NOMO-1 (cell line): ENCODE measurements around the gene PTPRT.

Experiments
- DNase-seq, 2 experiments: peaks; one replicate each; lab custom pipeline; 2025; ENCODE audit not compliant: unreplicated experiment in 2 of 2; lab: John Stamatoyannopoulos, UW

PTPRT gene

GRCh38 chr20:43189554-43190331, at the start of gene PTPRT:
PTPRT (minus strand) TSS chr20:43189906; CDS start chr20:43189733, 173 bp downstream.
- no peak for DNase-seq

GRCh38 chr20:43238833-43239232, 49.1 kb upstream of the PTPRT start:
- DNase-seq: no peak

GRCh38 chr20:43238266-43238665, 48.6 kb upstream of the PTPRT start:
- no peak for DNase-seq

DNA sequence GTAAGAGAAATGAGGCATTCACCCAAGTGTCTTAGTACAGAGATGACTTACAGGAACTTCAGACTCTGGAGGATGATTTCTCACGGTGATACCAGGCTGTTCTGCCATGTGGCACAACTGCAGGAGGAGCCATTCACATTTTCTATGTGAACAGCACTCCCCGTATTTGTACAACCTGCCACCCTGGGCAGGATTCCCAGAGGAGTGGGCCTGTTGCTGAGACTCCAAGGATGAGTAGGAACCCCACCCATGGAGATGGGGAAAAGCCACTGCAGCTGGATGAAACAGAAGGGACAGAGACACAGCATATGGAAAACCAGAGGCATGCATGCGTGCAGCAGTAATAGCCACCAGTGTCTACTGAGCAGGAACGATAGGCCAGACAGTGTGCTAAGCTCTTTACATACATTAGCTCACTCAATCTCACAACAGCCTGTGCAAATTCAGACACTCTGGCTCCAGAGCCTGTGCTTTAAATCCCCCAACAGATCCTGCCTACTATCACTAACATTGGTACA, 48.0 kb upstream of the PTPRT start:
- DNase-seq: no peak

GRCh38 chr20:43235998-43236397, 46.3 kb upstream of the PTPRT start:
- DNase-seq: no peak

GRCh38 chr20:43231829-43232228, 42.1 kb upstream of the PTPRT start:
- no peak for DNase-seq

- no peak for DNase-seq
These were observed 40.0 kb upstream of the PTPRT start for GRCh38 chr20:43229696-43230095.

DNA sequence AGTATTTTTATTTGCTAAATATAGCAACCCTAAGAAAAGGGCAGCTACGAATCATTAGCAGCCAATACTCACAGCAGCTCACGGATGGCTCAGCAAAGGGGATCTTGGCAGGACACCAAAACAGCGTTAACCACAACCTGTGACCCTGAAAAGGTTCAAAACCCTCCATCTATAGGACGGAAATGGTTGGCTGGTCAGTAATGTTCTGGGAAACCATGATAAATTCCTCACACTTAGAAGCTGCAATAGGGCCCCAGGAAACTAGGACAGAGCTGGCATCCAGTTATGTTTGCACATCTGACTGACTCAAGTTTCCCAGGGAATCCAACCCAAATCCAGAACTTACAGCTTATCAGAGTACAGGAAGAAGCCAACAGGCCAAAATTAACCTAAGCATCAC, 30.9 kb upstream of the PTPRT start:
- no peak for DNase-seq

DNA sequence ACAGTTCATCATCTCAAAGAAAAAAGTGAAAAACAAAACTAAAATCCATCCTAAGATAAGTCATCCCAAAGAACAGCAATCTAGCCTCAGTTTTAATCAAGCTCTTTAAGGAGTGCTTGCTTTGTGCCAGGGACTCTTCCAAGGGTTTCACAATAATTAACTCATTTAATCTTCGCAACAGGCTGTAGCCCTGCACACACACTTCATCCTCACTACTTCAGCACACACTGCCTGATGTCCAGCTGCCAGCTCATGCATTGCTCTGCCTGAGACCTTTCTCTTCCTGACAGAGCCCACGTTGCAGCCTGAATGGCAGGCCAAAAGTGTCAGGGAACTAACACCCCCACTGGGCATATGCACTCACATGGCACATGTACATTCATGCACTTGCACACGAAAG, 21.2 kb upstream of the PTPRT start:
- DNase-seq: no peak

DNA sequence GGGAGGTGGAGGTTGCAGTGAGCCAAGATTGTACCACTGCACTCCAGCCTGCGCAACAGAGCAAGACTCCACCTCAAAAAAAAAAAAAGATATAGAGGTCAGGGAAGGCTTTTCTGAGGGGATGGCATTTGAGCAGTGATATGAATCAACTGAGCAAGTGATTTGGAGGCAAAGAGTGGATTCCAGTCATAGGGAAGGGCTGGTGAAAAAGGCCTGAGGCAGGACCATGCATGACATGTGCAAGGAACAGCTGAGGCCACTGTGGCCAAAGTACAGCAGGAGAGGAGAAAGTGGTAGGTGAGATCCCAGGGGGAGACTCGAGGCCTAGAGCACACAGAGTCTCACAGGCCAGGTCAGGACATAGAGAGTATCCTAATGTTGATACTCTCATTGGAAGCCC, 20.1 kb upstream of the PTPRT start:
- DNase-seq: no peak

GRCh38 chr20:43205699-43206098, 16.0 kb upstream of the PTPRT start:
- DNase-seq: no peak

DNA sequence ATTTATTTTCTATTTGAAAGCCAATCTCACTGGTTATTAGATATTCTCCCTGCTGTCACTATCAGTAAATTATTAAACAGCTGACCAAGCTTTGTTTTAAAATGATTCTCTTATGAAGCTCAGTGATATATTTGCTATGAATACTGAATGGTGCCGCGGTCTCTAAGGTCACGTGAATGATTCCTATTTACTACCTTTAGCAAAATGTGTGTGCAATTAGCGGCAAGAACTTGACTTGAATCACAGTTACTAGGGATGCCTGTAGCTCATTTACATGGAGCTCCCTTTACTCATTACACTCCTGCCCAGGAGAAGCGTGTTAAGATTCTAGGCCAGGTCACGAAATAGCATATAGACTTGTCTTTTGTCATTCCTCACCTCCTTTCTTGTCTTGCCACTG, 12.4 kb upstream of the PTPRT start:
- no peak for DNase-seq

DNA sequence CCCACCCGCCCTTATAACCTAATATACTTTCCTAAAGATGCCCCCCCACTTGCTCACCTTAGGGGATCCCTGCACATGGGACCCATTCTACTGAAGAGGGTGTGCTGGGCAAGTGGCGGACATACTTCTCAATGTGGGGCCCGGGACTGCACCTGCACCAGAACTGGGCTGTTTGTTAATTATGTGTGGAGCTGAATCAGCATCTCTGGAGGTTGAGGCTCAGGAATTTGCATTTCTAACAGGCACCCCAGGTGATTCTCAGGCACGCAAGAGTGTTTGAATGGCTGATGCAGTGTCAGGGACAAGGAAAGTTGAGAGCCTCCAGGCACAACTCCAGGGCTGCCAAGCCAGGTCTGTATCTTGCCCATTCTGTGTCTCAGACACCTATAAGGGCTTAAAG, 8.9 kb upstream of the PTPRT start:
- no peak for DNase-seq

- no peak for DNase-seq
These were observed 6.5 kb upstream of the PTPRT start for GRCh38 chr20:43196243-43196642.

- no peak for DNase-seq
These were observed 4.4 kb upstream of the PTPRT start for GRCh38 chr20:43194137-43194536.

DNA sequence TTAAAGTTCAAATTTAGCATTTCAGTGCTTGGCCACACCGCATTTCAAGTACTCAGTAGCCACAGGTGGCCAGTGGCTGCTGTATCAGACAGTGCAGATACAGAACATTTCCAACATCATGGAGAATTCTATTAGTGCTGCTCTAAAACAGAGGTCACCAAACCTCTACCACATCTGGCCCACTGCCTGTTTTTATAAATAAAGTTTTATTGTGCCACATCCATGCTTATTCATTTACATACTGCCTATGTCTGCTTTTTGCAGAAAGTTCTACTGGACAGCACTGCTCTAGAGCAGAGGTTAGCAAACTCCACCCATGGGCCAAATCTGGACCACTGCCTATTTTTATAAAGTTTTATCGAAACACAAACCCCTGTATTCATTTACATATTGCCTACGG, 3.7 kb upstream of the PTPRT start:
- no peak for DNase-seq

DNA sequence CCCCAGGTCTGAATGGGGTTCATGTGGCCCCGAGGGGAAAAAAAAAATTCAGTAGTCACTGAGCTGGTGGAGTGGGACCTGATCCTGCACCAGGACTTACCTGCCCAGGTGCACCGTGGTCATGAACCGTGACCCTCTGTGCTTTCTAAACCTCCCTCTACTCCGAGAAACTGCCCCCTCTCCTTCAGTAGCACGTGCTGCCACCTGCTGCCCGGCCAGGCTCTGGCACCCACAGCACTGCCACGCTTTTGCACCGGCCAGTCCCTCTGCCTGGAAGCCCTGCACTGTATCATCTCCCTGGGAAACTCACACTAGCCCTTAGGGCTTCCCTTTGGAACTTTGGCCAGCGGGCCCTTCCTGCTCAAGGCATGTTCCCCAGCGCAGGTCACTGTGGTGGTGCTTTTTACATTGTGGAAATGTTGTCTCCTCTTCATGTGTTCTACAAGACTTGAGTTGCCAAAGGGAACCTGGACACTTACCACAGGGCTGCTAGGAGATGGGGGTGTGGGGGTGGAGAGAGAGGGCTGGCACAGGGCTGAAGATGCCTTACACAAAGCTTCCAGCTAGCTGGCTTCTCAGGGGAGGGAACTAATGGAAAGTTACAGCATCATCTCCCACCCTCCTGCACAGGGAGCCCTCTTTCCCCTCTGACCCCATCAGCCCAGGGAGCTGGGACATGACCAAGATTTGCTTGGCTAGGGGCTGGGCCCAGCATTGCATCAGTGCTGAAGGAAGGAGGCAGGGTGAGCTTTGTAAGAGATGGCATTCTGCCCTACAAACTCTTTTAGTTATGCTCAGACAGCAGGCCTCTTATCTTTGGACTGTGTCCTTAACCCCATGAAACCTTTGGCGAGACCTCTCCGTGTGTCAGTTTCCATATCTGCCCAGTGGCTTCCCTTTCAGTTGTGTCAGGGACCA, 2.5 kb upstream of the PTPRT start:
- no peak for DNase-seq

DNA sequence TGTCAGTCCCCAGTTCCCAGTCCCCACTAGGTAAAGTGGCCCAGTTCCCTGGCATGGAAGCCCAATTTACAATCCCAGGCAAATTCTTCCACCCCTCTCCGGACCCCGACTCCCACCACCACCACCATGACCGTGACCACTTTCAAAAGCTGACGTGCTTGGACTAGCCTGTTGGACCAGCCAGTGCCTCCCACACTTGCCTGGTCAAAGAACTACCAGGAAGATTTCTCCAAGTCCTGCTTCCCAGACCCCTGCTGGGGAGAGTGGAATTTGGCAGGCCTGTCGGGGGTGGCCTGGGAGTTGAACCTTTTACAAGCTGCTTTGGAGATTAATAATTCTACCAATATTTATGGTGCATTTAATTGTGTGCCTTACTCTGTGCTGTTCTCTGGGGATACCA, 1.4 kb upstream of the PTPRT start:
- DNase-seq: no peak

- DNase-seq: no peak
These were observed 737 bp upstream of the PTPRT start for GRCh38 chr20:43190332-43190953.

DNA sequence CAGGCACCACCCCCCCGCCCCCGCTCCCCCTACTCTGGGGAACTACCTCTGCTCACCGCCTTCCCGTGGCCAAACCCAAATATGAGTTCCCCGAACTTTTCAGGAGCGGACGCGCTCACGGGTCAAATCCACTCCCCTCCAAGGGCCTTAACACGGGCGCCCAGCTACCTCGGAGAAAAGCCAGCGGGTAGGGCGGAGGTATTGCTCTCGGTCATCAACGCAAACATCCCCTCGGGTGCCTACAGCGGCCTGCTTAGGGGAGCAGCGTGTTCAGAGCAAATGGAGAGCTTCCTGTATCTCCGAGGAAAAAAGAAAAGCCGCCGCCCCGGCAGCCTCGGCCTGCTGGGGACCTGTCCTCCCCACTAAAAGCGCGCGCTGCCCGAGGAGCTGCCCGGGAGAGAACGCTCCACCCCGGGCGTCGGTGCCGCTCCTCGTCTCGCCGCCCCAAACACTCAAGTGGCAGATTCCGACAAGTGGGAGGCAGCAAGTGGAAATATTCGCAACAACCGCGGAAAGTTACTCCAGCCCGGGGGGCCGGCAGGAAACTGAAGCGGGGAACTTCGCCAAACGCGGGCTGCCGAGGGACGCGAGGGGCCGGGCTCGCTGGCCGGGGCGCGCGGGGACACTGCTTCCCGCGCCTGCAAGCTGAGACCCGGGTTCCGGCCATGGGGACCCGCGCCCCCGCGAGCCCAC, 699 bp downstream of the PTPRT start:
- DNase-seq: no peak

GRCh38 chr20:43188234-43188653, 1.5 kb downstream of the PTPRT start:
- no peak for DNase-seq
